Lung (tissue), 12 donors: ENCODE results near the gene PNLIPRP1. TPM values are rescaled to one million over a fixed set of nuclear protein-coding genes. Genes with fewer than 3 reads are reported as not detected.

Experiments
- ATAC-seq: fragments of 200-7000 bp; cut with Tn5 transposase; one replicate; pipeline ENCODE4 v1.9.1; 2020; ENCODE audit warnings: moderate number of reproducible peaks; ENCODE audit not compliant: insufficient read depth, low FRiP score
- DNase-seq, 3 donors: peaks; one replicate each; pipeline ENCODE4 v3.0.0-alpha.2; 2013 to 2017
- H3K27ac ChIP-seq, 2 donors: one replicate each; pipeline ENCODE4 v1.5.1; 2013; ENCODE audit warnings: mild to moderate bottlenecking in 2 of 2, moderate library complexity in 2 of 2, control low read depth in 1 of 2, inconsistent platforms in 1 of 2, low read depth in 1 of 2, low read length in 1 of 2
- H3K27me3 ChIP-seq, 3 donors: one replicate each; pipeline ENCODE4 v1.5.1; 2013; ENCODE audit warnings: low read length in 2 of 3; ENCODE audit not compliant: control insufficient read depth in 3 of 3, insufficient read depth in 3 of 3
- H3K36me3 ChIP-seq, 4 donors: one replicate each; pipeline ENCODE4 v1.5.1; 2013; ENCODE audit warnings: low read length in 4 of 4, mild to moderate bottlenecking in 1 of 4, moderate library complexity in 1 of 4; ENCODE audit not compliant: control insufficient read depth in 4 of 4, insufficient read depth in 4 of 4
- H3K4me1 ChIP-seq, 5 donors: one replicate each; pipeline ENCODE4 v1.5.1; 2013; ENCODE audit warnings: low read length in 5 of 5, mild to moderate bottlenecking in 2 of 5, moderate library complexity in 1 of 5; ENCODE audit not compliant: control insufficient read depth in 5 of 5, insufficient read depth in 5 of 5
- H3K4me3 ChIP-seq: one replicate; pipeline ENCODE4 v1.5.1; 2013; ENCODE audit warnings: mild to moderate bottlenecking, control low read depth, moderate library complexity
- H3K9ac ChIP-seq, 2 donors: one replicate each; pipeline ENCODE4 v1.5.1; 2013; ENCODE audit warnings: low read length in 2 of 2, control low read depth in 1 of 2; ENCODE audit not compliant: insufficient read depth in 1 of 2
- H3K9me3 ChIP-seq, 4 donors: one replicate each; pipeline ENCODE4 v1.5.1; 2013; ENCODE audit warnings: low read length in 3 of 4, mild to moderate bottlenecking in 1 of 4, moderate library complexity in 1 of 4; ENCODE audit not compliant: control insufficient read depth in 4 of 4, insufficient read depth in 3 of 4
- CTCF ChIP-seq: IDR thresholded peaks from 2 replicates; pipeline ENCODE4 v1.5.1; 2012; ENCODE audit warnings: mild to moderate bottlenecking; ENCODE audit errors: control extremely low read depth, extremely low read depth
- WGBS, 2 donors: extraction: QIAGEN DNeasy Blood & Tissue Kit; methylation state at CpG; one replicate each; pipeline ENCODE4 v1.1.7; 2013; 5-methylcytosine and 5-hydroxymethylcytosine counted together
- polyA plus RNA-seq, 2 donors: library from polyadenylated mRNA; stranded (reverse); fragments of 200-250 nt; gene quantifications; one replicate each; pipeline ENCODE4 v1.2.1, GENCODE V29; 2013
- total RNA-seq, 2 donors: library from RNA; depleted of rRNA in 1 of 2; stranded (reverse); fragments of >200 nt in 1 of 2; gene quantifications; one replicate each; pipeline ENCODE4 v1.2.1, GENCODE V29; 2014 to 2021
- donor health status: control.
- donor health status: control.
- donor health status: Bipolar disorder and iron deficiency.
- donor health status: healthy.
- donor health status: DM: yes; HTN: yes; CAD: no.

PNLIPRP1 gene
- total and polyA plus RNA-seq, 4 donors, result 0.26 to 1.4 TPM; not detected in 2

GRCh38 chr10:116594525-116595035 lies 3.8 kb downstream of the PNLIPRP1 start:
- Histone ChIP-seq H3K9me3 (no peaks in the 10 kb centered on the region), H3K27me3 (no peaks in the 10 kb centered on the region), H3K27ac (no peak overlapping the region), H3K36me3 (no peaks in the 10 kb centered on the region), H3K4me1 (no peaks in the 10 kb centered on the region), H3K9ac (no peak overlapping the region), H3K4me3 (no peak overlapping the region)
- TF ChIP-seq CTCF, result no peak
- WGBS, 2 donors, result 86 to 95% methylated on average over 7 of the region's 7 CpGs
- ATAC-seq, result no peak
- DNase-seq, result no peak

- WGBS, 2 donors, result 73 to 85% methylated on average over 2 of the region's 2 CpGs
- H3K9me3 ChIP-seq, result no peaks in the 10 kb centered on the region
- DNase-seq (no peak), ATAC-seq (no peak)
- no peak overlapping the region for H3K9ac ChIP-seq
- H3K27ac ChIP-seq, result no peak overlapping the region
- H3K4me3 ChIP-seq, result no peak overlapping the region
- H3K4me1 ChIP-seq, result no peaks in the 10 kb centered on the region
- no peaks in the 10 kb centered on the region for H3K36me3 ChIP-seq
- no peaks in the 10 kb centered on the region for H3K27me3 ChIP-seq
- no peak for TF ChIP-seq CTCF
Measured at GRCh38 chr10:116596062-116596461, 5.3 kb downstream of the PNLIPRP1 start.

- H3K9me3 ChIP-seq, result peaks cover 0 to 1% (median 0%) of the 10 kb centered on the region in 4 donors
- H3K4me1 ChIP-seq, result no peaks in the 10 kb centered on the region
- H3K27ac ChIP-seq, result no peak overlapping the region
- no peak overlapping the region for H3K9ac ChIP-seq
- DNase-seq (no peak), ATAC-seq (no peak)
- WGBS, 2 donors, result 86 to 95% methylated on average over 5 of the region's 5 CpGs
- H3K27me3 ChIP-seq, result no peaks in the 10 kb centered on the region
- H3K4me3 ChIP-seq, result no peak overlapping the region
- H3K36me3 ChIP-seq, result no peaks in the 10 kb centered on the region
- TF ChIP-seq CTCF, result no peak
Measured at GRCh38 chr10:116597543-116597942, 6.8 kb downstream of the PNLIPRP1 start.

GRCh38 chr10:116598329-116598728 lies 7.6 kb downstream of the PNLIPRP1 start:
- Histone ChIP-seq H3K4me1 (no peaks in the 10 kb centered on the region), H3K27ac (no peak overlapping the region), H3K4me3 (no peak overlapping the region), H3K27me3 (no peaks in the 10 kb centered on the region), H3K36me3 (no peaks in the 10 kb centered on the region), H3K9ac (no peak overlapping the region), H3K9me3 (peaks cover 0 to 1% (median 0%) of the 10 kb centered on the region in 4 donors)
- DNase-seq, result peak in 1 of 3 donors; percentile 20
- TF ChIP-seq CTCF, result no peak
- ATAC-seq, result no peak
